Astrocyte (in vitro differentiated cells and primary cell): Measurements from ENCODE around the gene ISL2.

Source experiments
- EZH2 ChIP-seq: IDR thresholded peaks from 2 replicates; pipeline ENCODE4 v1.6.1; 2012; ENCODE audit warnings: mild to moderate bottlenecking, low read length, inconsistent platforms; ENCODE audit not compliant: insufficient read depth
- TF ChIP-seq, protein P1 (sequence below): IDR thresholded peaks from 2 replicates; pipeline ENCODE4 v1.5.1; 2011; ENCODE audit warnings: low read depth, mild to moderate bottlenecking, inconsistent platforms, low read length, moderate library complexity; ENCODE audit not compliant: insufficient read depth

DNA sequence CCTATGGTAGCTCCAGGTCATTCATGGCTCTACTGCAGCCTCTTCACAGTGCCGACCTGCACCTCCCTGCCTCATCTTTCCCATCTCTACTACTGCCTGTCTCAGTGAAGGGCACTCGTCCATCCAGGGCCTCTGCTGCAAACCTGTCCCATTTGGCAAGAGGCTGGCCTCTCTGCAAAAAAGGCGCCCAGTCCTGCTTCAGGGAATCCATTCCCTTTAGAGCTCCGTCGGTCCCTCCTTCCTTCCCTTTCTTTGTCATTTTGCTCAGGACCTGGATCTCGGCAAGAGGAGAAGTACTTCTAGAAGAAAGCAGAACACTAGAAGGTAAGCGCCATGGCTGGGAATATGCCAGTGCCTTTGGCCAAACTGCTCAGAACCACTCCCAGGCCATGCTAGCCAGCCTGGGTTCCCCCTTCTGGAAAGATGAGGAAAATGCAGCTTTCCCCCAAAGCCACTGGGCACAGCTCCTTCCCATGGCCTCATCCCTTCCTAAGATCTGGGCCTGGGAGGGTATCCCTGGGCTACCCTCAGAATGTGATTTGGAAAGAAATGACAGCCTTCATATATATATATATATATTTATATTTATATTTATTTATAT lies 6.4 kb upstream of the ISL2 start:
- no peak for TF ChIP-seq EZH2
- TF ChIP-seq, protein P1, sequence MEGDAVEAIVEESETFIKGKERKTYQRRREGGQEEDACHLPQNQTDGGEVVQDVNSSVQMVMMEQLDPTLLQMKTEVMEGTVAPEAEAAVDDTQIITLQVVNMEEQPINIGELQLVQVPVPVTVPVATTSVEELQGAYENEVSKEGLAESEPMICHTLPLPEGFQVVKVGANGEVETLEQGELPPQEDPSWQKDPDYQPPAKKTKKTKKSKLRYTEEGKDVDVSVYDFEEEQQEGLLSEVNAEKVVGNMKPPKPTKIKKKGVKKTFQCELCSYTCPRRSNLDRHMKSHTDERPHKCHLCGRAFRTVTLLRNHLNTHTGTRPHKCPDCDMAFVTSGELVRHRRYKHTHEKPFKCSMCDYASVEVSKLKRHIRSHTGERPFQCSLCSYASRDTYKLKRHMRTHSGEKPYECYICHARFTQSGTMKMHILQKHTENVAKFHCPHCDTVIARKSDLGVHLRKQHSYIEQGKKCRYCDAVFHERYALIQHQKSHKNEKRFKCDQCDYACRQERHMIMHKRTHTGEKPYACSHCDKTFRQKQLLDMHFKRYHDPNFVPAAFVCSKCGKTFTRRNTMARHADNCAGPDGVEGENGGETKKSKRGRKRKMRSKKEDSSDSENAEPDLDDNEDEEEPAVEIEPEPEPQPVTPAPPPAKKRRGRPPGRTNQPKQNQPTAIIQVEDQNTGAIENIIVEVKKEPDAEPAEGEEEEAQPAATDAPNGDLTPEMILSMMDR = peak; percentile 34
